Esophagus squamous epithelium (tissue), 4 donors: ENCODE data around the gene ARSD.

Source experiments
- CTCF ChIP-seq, 6 experiments: fragments of 450-650 bp in 4 of 6; fragments of 200-600 bp in 2 of 6; sonication (generic) in 2 of 6; IDR thresholded peaks; one replicate each; pipeline ENCODE4 v1.5.1; 2016 to 2019; ENCODE audit warnings: antibody characterized with exemption in 6 of 6, mild to moderate bottlenecking in 4 of 6, moderate library complexity in 4 of 6
- POLR2A ChIP-seq, 4 donors: fragments of 450-650 bp; IDR thresholded peaks; one replicate each; pipeline ENCODE4 v1.6.1; 2017; ENCODE audit warnings: antibody characterized with exemption in 4 of 4, mild to moderate bottlenecking in 4 of 4, moderate library complexity in 3 of 4

DNA sequence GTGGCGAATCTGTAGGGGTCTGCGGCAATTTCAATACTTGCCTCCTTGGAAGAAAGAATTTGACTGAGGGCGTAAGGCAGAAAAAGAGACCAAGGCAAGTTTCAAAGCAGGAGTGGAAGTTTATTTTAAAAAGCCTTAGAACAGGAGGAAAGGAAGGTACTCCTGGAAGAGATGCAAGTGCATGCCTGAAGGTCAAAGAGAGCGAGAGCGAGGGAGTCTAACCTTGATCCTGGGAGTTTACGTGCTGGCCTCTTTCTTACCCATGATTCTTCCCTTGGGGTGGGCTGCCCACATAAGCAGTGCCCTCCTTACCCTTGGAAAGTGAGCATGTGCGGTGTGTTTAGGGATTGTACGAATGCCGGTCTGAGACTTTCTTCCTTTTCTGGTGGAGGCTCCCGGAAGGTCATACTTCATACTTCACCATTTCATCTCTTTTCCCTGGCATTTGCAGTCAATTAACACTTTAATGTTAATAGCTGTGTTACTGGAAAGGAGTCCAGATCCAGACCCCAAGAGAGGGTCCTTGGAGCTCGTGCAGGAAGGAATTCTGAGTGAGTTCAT lies 40.0 kb downstream of the ARSD start:
- TF ChIP-seq POLR2A (IDR thresholded peaks at IDR 0.05) = no peak
- no peak for TF ChIP-seq CTCF (IDR thresholded peaks at IDR 0.05)
